22Rv1 (cell line): ENCODE measurements around the gene PTPN3.
"Not testable (repeated sequence)": the region's sequence is repeated elsewhere in the genome, so short reads cannot be mapped to it uniquely, and the experiment has no call there.

ENCODE experiments used
- H3K27ac ChIP-seq: fragments of 450-650 bp; 2 replicates; pipeline ENCODE4 v1.5.1; 2017
- ZFX ChIP-seq: fragments of 450-650 bp; IDR thresholded peaks from 2 replicates; pipeline ENCODE4 v1.6.1; 2017; ENCODE audit warnings: antibody characterized with exemption, borderline replicate concordance
- TF ChIP-seq, protein P1 (sequence below): fragments of 450-650 bp; IDR thresholded peaks from 2 replicates; pipeline ENCODE4 v1.5.1; 2017; ENCODE audit warnings: mild to moderate bottlenecking

The PTPN3 gene

DNA sequence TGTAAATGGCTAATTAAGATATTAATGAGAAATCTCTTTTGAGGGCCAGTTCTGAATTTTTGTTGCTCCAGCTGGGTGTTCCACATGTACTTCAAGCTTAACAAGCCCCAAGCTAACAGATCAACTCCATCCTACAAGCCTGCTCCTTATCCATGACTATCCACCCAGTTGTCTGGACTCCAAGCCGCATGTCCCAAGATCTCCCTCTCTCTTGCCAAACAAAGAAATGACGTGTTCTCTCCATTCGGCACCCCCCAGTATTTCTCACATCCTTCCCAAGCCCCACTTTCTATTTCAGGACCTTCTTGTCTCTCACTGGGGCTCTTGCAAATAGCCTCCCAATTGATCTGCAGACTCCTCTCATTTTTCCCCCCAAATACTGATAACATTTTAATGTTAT, 15.8 kb upstream of the PTPN3 start:
- TF ChIP-seq, protein P1, sequence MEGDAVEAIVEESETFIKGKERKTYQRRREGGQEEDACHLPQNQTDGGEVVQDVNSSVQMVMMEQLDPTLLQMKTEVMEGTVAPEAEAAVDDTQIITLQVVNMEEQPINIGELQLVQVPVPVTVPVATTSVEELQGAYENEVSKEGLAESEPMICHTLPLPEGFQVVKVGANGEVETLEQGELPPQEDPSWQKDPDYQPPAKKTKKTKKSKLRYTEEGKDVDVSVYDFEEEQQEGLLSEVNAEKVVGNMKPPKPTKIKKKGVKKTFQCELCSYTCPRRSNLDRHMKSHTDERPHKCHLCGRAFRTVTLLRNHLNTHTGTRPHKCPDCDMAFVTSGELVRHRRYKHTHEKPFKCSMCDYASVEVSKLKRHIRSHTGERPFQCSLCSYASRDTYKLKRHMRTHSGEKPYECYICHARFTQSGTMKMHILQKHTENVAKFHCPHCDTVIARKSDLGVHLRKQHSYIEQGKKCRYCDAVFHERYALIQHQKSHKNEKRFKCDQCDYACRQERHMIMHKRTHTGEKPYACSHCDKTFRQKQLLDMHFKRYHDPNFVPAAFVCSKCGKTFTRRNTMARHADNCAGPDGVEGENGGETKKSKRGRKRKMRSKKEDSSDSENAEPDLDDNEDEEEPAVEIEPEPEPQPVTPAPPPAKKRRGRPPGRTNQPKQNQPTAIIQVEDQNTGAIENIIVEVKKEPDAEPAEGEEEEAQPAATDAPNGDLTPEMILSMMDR, result no peak
- TF ChIP-seq ZFX, result no peak
- no peak overlapping the region for H3K27ac ChIP-seq

DNA sequence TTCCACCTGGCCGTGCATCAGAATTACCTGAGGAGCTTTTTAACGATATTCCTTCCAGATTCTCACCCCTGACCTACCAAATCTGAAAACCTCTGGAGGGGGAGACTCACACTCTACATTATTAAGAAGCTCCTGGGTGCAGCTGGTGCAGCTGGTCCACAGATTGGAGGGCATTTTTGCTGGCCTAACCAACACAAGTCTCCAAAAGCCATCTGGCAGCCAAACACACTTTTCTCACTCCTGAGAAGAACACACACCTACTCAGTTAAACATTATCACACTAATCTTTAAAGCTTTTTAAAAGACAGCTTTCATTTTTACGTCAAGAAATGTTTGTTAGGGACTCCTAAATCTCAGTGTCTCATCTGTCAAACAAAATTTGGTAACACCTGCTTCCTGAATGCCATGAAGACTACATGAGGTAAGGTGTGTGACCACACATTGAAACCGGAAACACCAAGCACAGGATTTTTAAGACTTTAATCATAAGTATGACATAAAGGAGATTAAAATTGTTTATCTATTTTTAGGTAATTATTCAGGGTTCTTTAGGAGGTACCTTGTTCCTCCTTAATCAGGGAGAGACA, 14.2 kb upstream of the PTPN3 start:
- H3K27ac ChIP-seq, result no peak overlapping the region
- no peak for TF ChIP-seq ZFX
- TF ChIP-seq, protein P1, result no peak

DNA sequence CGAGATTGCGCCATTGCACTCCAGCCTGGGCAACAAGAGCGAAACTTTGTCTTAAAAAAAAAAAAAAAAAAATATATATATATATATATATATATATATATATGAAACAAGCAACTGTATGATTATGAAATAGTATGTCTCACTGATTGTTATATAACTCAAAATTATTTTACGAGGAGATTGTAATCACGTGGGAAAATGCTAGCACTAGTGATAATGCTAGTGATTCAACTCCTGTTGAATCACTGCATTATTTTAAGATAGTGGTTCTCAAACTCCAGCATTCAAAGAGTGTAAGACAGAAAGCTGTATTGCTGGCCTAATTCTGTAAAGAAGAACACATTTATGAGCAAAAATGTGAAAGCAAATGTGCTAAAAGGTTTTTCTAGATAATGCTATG, 12.4 kb upstream of the PTPN3 start:
- H3K27ac ChIP-seq, result no peak overlapping the region
- no peak for TF ChIP-seq ZFX
- TF ChIP-seq, protein P1, result no peak

DNA sequence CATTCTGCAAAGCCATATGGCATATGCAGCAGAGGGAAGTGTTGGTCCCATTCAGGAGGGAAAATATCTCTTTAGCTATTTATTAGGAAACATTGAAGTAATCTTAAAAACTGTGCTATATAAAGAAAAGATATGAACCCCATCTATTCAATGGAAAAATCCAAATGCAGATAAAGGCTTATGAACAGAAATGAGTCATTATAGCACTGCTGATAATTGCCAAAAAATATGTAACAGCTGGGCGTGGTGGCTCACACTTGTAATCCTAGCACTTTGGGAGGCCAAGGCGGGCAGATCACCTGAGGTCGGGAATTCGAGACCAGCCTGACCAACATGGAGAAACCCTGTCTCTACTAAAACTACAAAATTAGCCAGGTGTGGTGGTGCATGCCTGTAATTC, 11.9 kb upstream of the PTPN3 start:
- H3K27ac ChIP-seq, result not testable (repeated sequence)

DNA sequence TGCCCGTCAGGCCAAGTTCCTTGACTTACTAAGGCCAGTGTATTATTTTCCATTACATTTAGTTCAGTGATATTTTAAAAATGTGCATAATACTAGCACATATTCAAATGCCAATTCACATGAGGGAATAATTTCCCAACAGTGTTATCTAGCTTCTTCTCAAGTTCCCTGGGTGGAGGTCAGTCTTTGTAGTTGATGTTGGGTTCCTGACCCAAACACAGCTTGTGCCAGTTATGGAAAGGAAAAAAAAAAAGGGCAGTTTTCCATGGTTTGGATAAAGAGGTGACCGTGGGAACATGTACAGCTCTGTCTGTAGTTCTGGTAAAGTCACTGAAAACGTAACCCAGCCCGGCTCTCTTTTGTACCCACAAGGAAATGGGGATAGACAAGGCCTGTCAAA, 11.5 kb upstream of the PTPN3 start:
- TF ChIP-seq ZFX, result no peak
- TF ChIP-seq, protein P1, result no peak
- H3K27ac ChIP-seq, result no peak overlapping the region

DNA sequence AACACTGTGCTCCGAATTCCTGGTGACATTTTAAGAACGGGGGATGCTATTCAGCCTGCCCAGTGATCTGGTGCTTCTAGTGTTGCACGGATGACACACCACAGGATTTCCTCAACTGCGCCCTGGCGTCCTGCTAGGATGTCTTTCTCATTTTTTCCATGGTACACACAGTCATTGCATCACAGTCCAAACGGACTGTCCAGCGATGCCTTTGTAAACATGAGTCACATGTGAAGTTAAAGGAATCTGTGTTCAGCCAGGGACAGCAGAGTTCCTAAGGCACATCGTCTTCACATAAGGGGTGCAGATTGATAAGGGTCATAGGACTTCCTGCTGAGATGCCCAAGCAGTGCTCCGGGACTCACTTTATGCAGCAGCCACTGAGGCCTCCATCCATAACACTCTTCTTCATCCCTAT, 9.3 kb upstream of the PTPN3 start:
- no peak overlapping the region for H3K27ac ChIP-seq
- no peak for TF ChIP-seq ZFX
- TF ChIP-seq, protein P1, result no peak

DNA sequence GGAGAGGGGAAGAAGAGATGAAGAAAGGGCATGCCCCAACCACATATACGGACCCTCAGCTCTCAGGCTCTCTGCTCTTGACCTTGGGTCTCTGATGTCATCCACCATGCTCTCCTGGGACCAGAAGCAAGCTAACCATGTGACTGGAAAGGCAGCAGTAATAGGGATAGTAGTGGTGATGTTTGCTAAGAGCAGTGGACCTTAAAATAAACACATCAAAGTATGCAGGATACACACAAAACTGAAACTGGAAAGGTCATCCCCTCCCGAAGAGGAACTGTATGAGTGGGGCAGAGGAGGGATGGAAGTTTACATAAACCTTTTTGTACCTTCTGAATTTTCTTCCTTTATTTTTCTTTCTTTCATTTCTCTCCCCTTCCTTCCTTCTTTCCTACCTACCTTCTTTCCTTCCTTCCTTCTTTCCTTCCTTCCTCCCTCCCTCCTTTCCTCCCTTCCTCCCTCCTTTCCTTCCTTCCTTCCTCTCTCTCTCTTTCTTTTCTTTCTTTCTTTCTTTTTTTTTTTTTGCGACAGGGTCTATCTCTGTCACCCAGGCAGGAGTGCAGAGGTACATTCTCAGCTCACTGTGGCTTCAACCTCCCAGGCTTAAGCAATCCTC, 8.1 kb upstream of the PTPN3 start:
- TF ChIP-seq ZFX, result no peak
- TF ChIP-seq, protein P1, result no peak
- H3K27ac ChIP-seq, result peak overlapping the region; percentile 47

DNA sequence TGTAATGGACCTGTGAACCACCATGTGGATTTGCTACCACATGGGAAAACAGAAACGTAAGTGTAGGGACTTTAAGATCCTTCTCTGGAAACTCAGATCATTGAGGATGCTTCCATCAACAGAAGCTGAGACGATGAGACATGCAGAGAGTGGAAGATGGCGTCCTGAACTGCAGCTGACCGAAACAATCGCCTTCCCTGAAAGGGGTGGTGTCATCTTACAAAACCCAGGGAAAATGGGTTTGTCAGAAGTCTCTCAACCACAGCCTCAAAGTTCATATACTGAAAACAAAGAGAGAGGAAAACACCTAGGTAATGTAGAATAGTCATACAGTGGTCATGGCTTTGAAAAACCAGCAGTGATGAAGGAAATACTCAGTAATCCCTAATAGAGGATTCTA, 6.6 kb upstream of the PTPN3 start:
- H3K27ac ChIP-seq, result no peak overlapping the region
- no peak for TF ChIP-seq ZFX
- TF ChIP-seq, protein P1, result no peak
